Natural killer cell (primary cell): ENCODE results near the gene SATB2. TPM values are rescaled to one million over a fixed set of nuclear protein-coding genes. Genes with fewer than 3 reads are reported as not detected.

Experiments used
- ATAC-seq, 3 donors: fragments of 150-1000 bp in 2 of 3; fragments of 200-7000 bp in 1 of 3; cut with Tn5 transposase; 1 replicate in 1 of 3; 2 replicates in 2 of 3; pipeline ENCODE4 v1.10.0; 2021; ENCODE audit warnings: mild to moderate bottlenecking in 2 of 3, moderate library complexity in 2 of 3
- DNase-seq, 2 donors: peaks; one replicate each; pipeline versions ENCODE4 v3.0.0 to v3.0.0-alpha.2; 2013 to 2021; ENCODE audit warnings: mixed read lengths in 1 of 2
- H3K27ac ChIP-seq: one replicate; pipeline ENCODE4 v1.5.1; 2013; ENCODE audit warnings: mild to moderate bottlenecking, low read length
- H3K27me3 ChIP-seq: one replicate; pipeline ENCODE4 v1.6.1; 2013; ENCODE audit warnings: low read length; ENCODE audit not compliant: control insufficient read depth, insufficient read depth
- H3K36me3 ChIP-seq: one replicate; pipeline ENCODE4 v1.6.1; 2013; ENCODE audit warnings: low read length; ENCODE audit not compliant: control insufficient read depth, insufficient read depth
- H3K4me1 ChIP-seq: one replicate; pipeline ENCODE4 v1.6.1; 2013; ENCODE audit warnings: low read length; ENCODE audit not compliant: control insufficient read depth, insufficient read depth
- H3K4me3 ChIP-seq: one replicate; pipeline ENCODE4 v1.5.1; 2013; ENCODE audit warnings: low read length
- H3K9me3 ChIP-seq: one replicate; pipeline ENCODE4 v1.6.1; 2013; ENCODE audit warnings: low read length; ENCODE audit not compliant: control insufficient read depth, insufficient read depth
- H3K27ac Mint-ChIP-seq, 2 donors: one replicate each; pipeline ENCODE4 v1.8.0; 2022; ENCODE audit warnings: mild to moderate bottlenecking in 2 of 2, mixed read lengths in 2 of 2, moderate library complexity in 1 of 2
- H3K27me3 Mint-ChIP-seq, 2 donors: one replicate each; pipeline ENCODE4 v1.8.0; 2022; ENCODE audit warnings: low read depth in 2 of 2, mixed read lengths in 2 of 2
- H3K36me3 Mint-ChIP-seq: one replicate; pipeline ENCODE4 v1.8.0; 2022; ENCODE audit warnings: mixed read lengths
- H3K4me1 Mint-ChIP-seq, 2 donors: one replicate each; pipeline ENCODE4 v1.8.0; 2022; ENCODE audit warnings: mixed read lengths in 2 of 2
- H3K4me3 Mint-ChIP-seq: one replicate; pipeline ENCODE4 v1.8.0; 2022; ENCODE audit warnings: mild to moderate bottlenecking, moderate library complexity, mixed read lengths
- H3K9me3 Mint-ChIP-seq, 2 donors: one replicate each; pipeline ENCODE4 v1.8.0; 2022; ENCODE audit warnings: mixed read lengths in 2 of 2
- CTCF ChIP-seq: fragments of 200-600 bp; IDR thresholded peaks from one replicate; pipeline ENCODE4 v1.8.0; 2022; ENCODE audit warnings: antibody characterized with exemption
- WGBS: methylation state at CpG from one replicate; pipeline ENCODE4 v1.1.7; 2013; ENCODE audit warnings: missing lambda C conversion rate; ENCODE audit not compliant: insufficient coverage; 5-methylcytosine and 5-hydroxymethylcytosine counted together
- intact Hi-C: fragments of 100-400 bp; cut with micrococcal nuclease; formaldehyde crosslinking; loops from one replicate; pipeline ENCODE4 v1.14.2; 2022
- total RNA-seq, 4 donors: library from RNA; stranded (reverse); fragments of 120-200 nt in 1 of 4; gene quantifications; one replicate each; pipeline versions ENCODE4 v1.2.3 to v1.2.4, GENCODE V29; 2013 to 2022

The SATB2 gene
- 1 to 10 TPM in 1 of 3 donors, under 1 TPM in 2; 0.73 to 2.8 (median 0.79) TPM for total RNA-seq
- total RNA-seq (2013) = 1.0 TPM

GRCh38 chr2:199457147-199458008, at the start of gene SATB2:
Gene SATB2, minus strand, starts transcription at chr2:199457939. Its CDS starts 1,902 bp downstream, at chr2:199456037.
- peak within 1 kb of the TSS; percentile 62 for H3K4me3 ChIP-seq
- H3K4me3 Mint-ChIP-seq = peak within 1 kb of the TSS; percentile 80
- H3K36me3 ChIP-seq = no peaks in the 10 kb centered on the region
- peaks cover 40 to 55% of the 10 kb centered on the region in 2 donors for H3K27me3 Mint-ChIP-seq
- H3K4me1 ChIP-seq = peaks cover 33% of the 10 kb centered on the region
- peaks cover 7% of the 10 kb centered on the region for H3K9me3 ChIP-seq
- no peaks in the 10 kb centered on the region for H3K36me3 Mint-ChIP-seq
- DNase-seq (peak in 1 of 2 donors; percentile 49), ATAC-seq (peak; percentile 45 to 51 (median 51))
- no peak within 1 kb of the TSS for H3K27ac Mint-ChIP-seq
- H3K27me3 ChIP-seq = peaks cover 60% of the 10 kb centered on the region
- no peaks in the 10 kb centered on the region for H3K9me3 Mint-ChIP-seq
- H3K4me1 Mint-ChIP-seq = peaks cover 7 to 20% of the 10 kb centered on the region in 2 donors
- WGBS = under 1% methylated on average over 60 of the region's 61 CpGs
- no peak within 1 kb of the TSS for H3K27ac ChIP-seq
- no peak for TF ChIP-seq CTCF
- intact Hi-C loops = no loop called here

GRCh38 chr2:199505755-199506403, 48.1 kb upstream of the SATB2 start:
- no peak for ATAC-seq
- no peaks in the 10 kb centered on the region for H3K36me3 ChIP-seq
- no peaks in the 10 kb centered on the region for H3K9me3 ChIP-seq
- Mint-ChIP-seq H3K36me3 (no peaks in the 10 kb centered on the region), H3K4me1 (no peaks in the 10 kb centered on the region), H3K27ac (no peak overlapping the region), H3K4me3 (no peak overlapping the region), H3K27me3 (no peaks in the 10 kb centered on the region), H3K9me3 (no peaks in the 10 kb centered on the region)
- no peak overlapping the region for H3K4me3 ChIP-seq
- TF ChIP-seq CTCF = no peak
- no peaks in the 10 kb centered on the region for H3K27me3 ChIP-seq
- H3K4me1 ChIP-seq = no peaks in the 10 kb centered on the region
- WGBS = 89% methylated on average over 1 of the region's 2 CpGs
- DNase-seq = no peak
- no peak overlapping the region for H3K27ac ChIP-seq
- intact Hi-C loops = no loop called here

GRCh38 chr2:199503148-199503547, 45.4 kb upstream of the SATB2 start:
- H3K9me3 Mint-ChIP-seq = no peaks in the 10 kb centered on the region
- H3K4me3 Mint-ChIP-seq = no peak overlapping the region
- no peaks in the 10 kb centered on the region for H3K4me1 ChIP-seq
- ATAC-seq = no peak
- no peaks in the 10 kb centered on the region for H3K4me1 Mint-ChIP-seq
- H3K27me3 ChIP-seq = no peaks in the 10 kb centered on the region
- H3K36me3 Mint-ChIP-seq = no peaks in the 10 kb centered on the region
- no peak overlapping the region for H3K27ac ChIP-seq
- H3K9me3 ChIP-seq = no peaks in the 10 kb centered on the region
- intact Hi-C loops = no loop called here
- no peak overlapping the region for H3K4me3 ChIP-seq
- no peaks in the 10 kb centered on the region for H3K36me3 ChIP-seq
- H3K27me3 Mint-ChIP-seq = no peaks in the 10 kb centered on the region
- H3K27ac Mint-ChIP-seq = no peak overlapping the region
- no peak for DNase-seq
- TF ChIP-seq CTCF = no peak
